HEK293 (cell line): ENCODE measurements around the gene CPNE8.

Experiments
- CTCF ChIA-PET: fragments of 350-600 bp; formaldehyde crosslinking; extraction: SDS; loops from one replicate; lab custom pipeline; 2021; ENCODE audit warnings: antibody characterized with exemption; lab: Yijun Ruan, JAX
- POLR2A ChIA-PET: fragments of 300-600 bp; formaldehyde crosslinking; extraction: SDS; loops from one replicate; lab custom pipeline; 2020; ENCODE audit warnings: antibody characterized with exemption, inconsistent platforms; lab: Yijun Ruan, JAX
- H3K27ac ChIP-seq: fragments of 200-500 bp; sonication (Bioruptor generic); 2 replicates; pipeline ENCODE4 v1.5.1; 2014; ENCODE audit warnings: low read depth, low read length, control low read depth, inconsistent platforms; ENCODE audit errors: extremely low read depth
- H3K36me3 ChIP-seq, 2 experiments: fragments of 200-500 bp in 1 of 2; sonication (Bioruptor generic) in 1 of 2; 1 replicate in 1 of 2; 2 replicates in 1 of 2; pipeline ENCODE4 v1.5.1; 2014 to 2017; ENCODE audit warnings: inconsistent platforms in 2 of 2, low read length in 2 of 2; ENCODE audit not compliant: control insufficient read depth in 2 of 2, insufficient read depth in 1 of 2
- H3K4me1 ChIP-seq: fragments of 200-500 bp; sonication (Bioruptor generic); 2 replicates; pipeline ENCODE4 v1.5.1; 2014; ENCODE audit warnings: mild to moderate bottlenecking, low read length, inconsistent platforms; ENCODE audit not compliant: control insufficient read depth, insufficient read depth
- H3K4me3 ChIP-seq: 2 replicates; pipeline ENCODE4 v1.5.1; 2011; ENCODE audit warnings: low read depth, mild to moderate bottlenecking, control low read depth, low read length, moderate library complexity
- H3K9me3 ChIP-seq: fragments of 200-500 bp; sonication (Bioruptor generic); 2 replicates; pipeline ENCODE4 v1.5.1; 2014; ENCODE audit warnings: low read depth, low read length, inconsistent platforms; ENCODE audit not compliant: control insufficient read depth, insufficient read depth
- HOXA7 ChIP-seq: sonication (generic); formaldehyde crosslinking; IDR thresholded peaks from 2 replicates; pipeline ENCODE4 v1.8.1; 2022; ENCODE audit warnings: missing genetic modification reagents, borderline replicate concordance
- KLF10 ChIP-seq: fragments of 450-650 bp; IDR thresholded peaks from 2 replicates; pipeline ENCODE4 v1.5.1; 2018; ENCODE audit warnings: missing biosample characterization, mild to moderate bottlenecking, missing genetic modification characterization
- KLF16 ChIP-seq: fragments of 450-650 bp; formaldehyde crosslinking; IDR thresholded peaks from 2 replicates; pipeline ENCODE4 v1.5.1; 2017; ENCODE audit warnings: missing biosample characterization, missing genetic modification characterization
- MYNN ChIP-seq: fragments of 450-650 bp; formaldehyde crosslinking; IDR thresholded peaks from 2 replicates; pipeline ENCODE4 v1.5.1; 2016; ENCODE audit warnings: missing biosample characterization, missing genetic modification characterization, borderline replicate concordance
- SALL2 ChIP-seq: fragments of 450-650 bp; formaldehyde crosslinking; IDR thresholded peaks from 2 replicates; pipeline ENCODE4 v1.5.0; 2017; ENCODE audit warnings: missing biosample characterization, mild to moderate bottlenecking, missing genetic modification characterization, borderline replicate concordance
- SCRT2 ChIP-seq: fragments of 450-650 bp; formaldehyde crosslinking; IDR thresholded peaks from 2 replicates; pipeline ENCODE4 v1.5.1; 2016; ENCODE audit warnings: missing biosample characterization, missing genetic modification characterization
- ZFP69B ChIP-seq: fragments of 450-650 bp; formaldehyde crosslinking; IDR thresholded peaks from 2 replicates; pipeline ENCODE4 v1.5.1; 2016; ENCODE audit warnings: missing biosample characterization, missing genetic modification characterization
- ZNF132 ChIP-seq: fragments of 450-650 bp; formaldehyde crosslinking; IDR thresholded peaks from 2 replicates; pipeline ENCODE4 v1.5.1; 2017; ENCODE audit warnings: missing biosample characterization, missing genetic modification characterization, borderline replicate concordance
- ZNF23 ChIP-seq: fragments of 450-650 bp; formaldehyde crosslinking; IDR thresholded peaks from 2 replicates; pipeline ENCODE4 v1.5.1; 2016; ENCODE audit warnings: missing biosample characterization, missing genetic modification characterization, borderline replicate concordance
- ZNF239 ChIP-seq: fragments of 450-650 bp; formaldehyde crosslinking; IDR thresholded peaks from 2 replicates; pipeline ENCODE4 v1.5.1; 2016; ENCODE audit warnings: missing biosample characterization, missing genetic modification characterization
- ZNF266 ChIP-seq: fragments of 450-650 bp; formaldehyde crosslinking; IDR thresholded peaks from 2 replicates; pipeline ENCODE4 v1.5.1; 2016; ENCODE audit warnings: missing biosample characterization, missing genetic modification characterization, low read depth
- ZNF324 ChIP-seq: fragments of 450-650 bp; formaldehyde crosslinking; IDR thresholded peaks from 2 replicates; pipeline ENCODE4 v1.5.1; 2016; ENCODE audit warnings: missing biosample characterization, missing genetic modification characterization
- ZNF362 ChIP-seq: fragments of 450-650 bp; formaldehyde crosslinking; IDR thresholded peaks from 2 replicates; pipeline ENCODE4 v1.5.1; 2016; ENCODE audit warnings: missing biosample characterization, missing genetic modification characterization
- ZNF416 ChIP-seq: fragments of 450-650 bp; formaldehyde crosslinking; IDR thresholded peaks from 2 replicates; pipeline ENCODE4 v1.5.1; 2016; ENCODE audit warnings: missing biosample characterization, missing genetic modification characterization
- ZNF510 ChIP-seq: fragments of 450-650 bp; formaldehyde crosslinking; IDR thresholded peaks from 2 replicates; pipeline ENCODE4 v1.5.1; 2018; ENCODE audit warnings: mild to moderate bottlenecking, missing genetic modification characterization, missing biosample characterization; ENCODE audit not compliant: insufficient replicate concordance
- ZNF521 ChIP-seq: fragments of 450-650 bp; formaldehyde crosslinking; IDR thresholded peaks from 2 replicates; pipeline ENCODE4 v1.5.1; 2017; ENCODE audit warnings: missing biosample characterization, mild to moderate bottlenecking, missing genetic modification characterization
- ZNF600 ChIP-seq: fragments of 450-650 bp; formaldehyde crosslinking; IDR thresholded peaks from 2 replicates; pipeline ENCODE4 v1.5.1; 2016; ENCODE audit warnings: missing biosample characterization, missing genetic modification characterization
- ZNF701 ChIP-seq: fragments of 450-650 bp; formaldehyde crosslinking; IDR thresholded peaks from 2 replicates; pipeline ENCODE4 v1.5.1; 2016; ENCODE audit warnings: missing biosample characterization, missing genetic modification characterization
- ZNF707 ChIP-seq: fragments of 450-650 bp; formaldehyde crosslinking; IDR thresholded peaks from 2 replicates; pipeline ENCODE4 v1.5.1; 2016; ENCODE audit warnings: missing biosample characterization, missing genetic modification characterization
- ZNF792 ChIP-seq: fragments of 450-650 bp; formaldehyde crosslinking; IDR thresholded peaks from 2 replicates; pipeline ENCODE4 v1.5.1; 2016; ENCODE audit warnings: missing biosample characterization, missing genetic modification characterization
- ZNF843 ChIP-seq: fragments of 450-650 bp; formaldehyde crosslinking; IDR thresholded peaks from 2 replicates; pipeline ENCODE4 v1.5.1; 2016; ENCODE audit warnings: missing biosample characterization, missing genetic modification characterization
- TF ChIP-seq, protein P1 (sequence below): fragments of 450-650 bp; formaldehyde crosslinking; optimal IDR thresholded peaks from 2 replicates; pipeline ENCODE3; 2016; ENCODE audit warnings: missing biosample characterization, mild to moderate bottlenecking, missing genetic modification characterization
- TF ChIP-seq, protein P2 (sequence below): fragments of 450-650 bp; formaldehyde crosslinking; IDR thresholded peaks from 2 replicates; pipeline ENCODE4 v1.5.1; 2017; ENCODE audit warnings: missing biosample characterization, mild to moderate bottlenecking, missing genetic modification characterization, moderate library complexity

The CPNE8 gene

DNA sequence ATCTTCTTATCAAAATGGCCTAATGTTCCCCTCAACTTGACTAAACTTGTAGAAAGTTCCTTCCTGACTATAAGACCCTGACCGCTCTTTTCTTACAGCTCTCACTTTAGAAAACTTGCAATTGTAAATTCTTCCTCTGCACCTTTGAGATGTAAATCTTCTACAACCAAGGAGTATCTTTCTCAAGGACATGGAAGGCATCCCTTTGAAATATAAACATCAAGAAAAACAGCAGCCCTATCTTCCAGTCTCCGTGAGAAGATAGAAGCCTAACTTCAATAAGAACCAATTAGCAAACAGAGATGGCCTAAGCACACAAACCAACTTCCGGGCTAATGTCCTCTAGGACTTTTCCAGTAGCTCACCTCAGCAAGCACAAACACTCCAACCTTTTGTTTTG lies 210.3 kb downstream of the CPNE8 start:
- no peaks in the 10 kb centered on the region for H3K9me3 ChIP-seq
- H3K4me3 ChIP-seq = no peak overlapping the region
- H3K36me3 ChIP-seq = no peaks in the 10 kb centered on the region
- no peaks in the 10 kb centered on the region for H3K4me1 ChIP-seq
- ChIA-PET POLR2A (no interaction called here), CTCF (no interaction called here)
- no peak overlapping the region for H3K27ac ChIP-seq
- TF ChIP-seq, protein P1, sequence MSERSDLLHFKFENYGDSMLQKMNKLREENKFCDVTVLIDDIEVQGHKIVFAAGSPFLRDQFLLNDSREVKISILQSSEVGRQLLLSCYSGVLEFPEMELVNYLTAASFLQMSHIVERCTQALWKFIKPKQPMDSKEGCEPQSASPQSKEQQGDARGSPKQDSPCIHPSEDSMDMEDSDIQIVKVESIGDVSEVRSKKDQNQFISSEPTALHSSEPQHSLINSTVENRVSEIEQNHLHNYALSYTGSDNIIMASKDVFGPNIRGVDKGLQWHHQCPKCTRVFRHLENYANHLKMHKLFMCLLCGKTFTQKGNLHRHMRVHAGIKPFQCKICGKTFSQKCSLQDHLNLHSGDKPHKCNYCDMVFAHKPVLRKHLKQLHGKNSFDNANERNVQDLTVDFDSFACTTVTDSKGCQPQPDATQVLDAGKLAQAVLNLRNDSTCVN (tag by site-specific recombination) = no peak
- TF ChIP-seq ZNF416 (tag by site-specific recombination) = no peak

DNA sequence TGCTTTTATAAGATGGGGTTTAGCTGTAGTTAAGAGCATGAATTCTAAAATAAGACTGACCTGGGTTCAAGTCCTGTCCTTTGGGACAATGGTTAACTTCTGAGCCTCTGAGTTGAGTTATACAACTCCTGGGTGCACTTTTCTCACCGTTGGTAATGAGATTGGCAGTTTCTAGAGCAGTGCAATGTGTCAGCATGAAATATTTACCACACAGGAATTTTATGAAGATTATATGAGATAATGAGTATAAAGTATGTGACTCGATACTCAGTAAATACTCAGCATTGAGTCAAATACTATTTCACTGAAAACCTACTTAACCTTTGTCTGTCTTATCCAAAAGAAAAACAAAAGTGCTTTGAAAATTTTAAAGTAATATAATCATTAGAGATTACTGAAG lies 214.2 kb downstream of the CPNE8 start:
- no peak for TF ChIP-seq ZNF521 (tag by site-specific recombination)
- no peak for TF ChIP-seq ZNF792 (tag by site-specific recombination)
- TF ChIP-seq ZNF266 = no peak
- H3K27ac ChIP-seq = no peak overlapping the region
- ChIA-PET POLR2A (no interaction called here), CTCF (no interaction called here)
- H3K4me3 ChIP-seq = no peak overlapping the region
- H3K9me3 ChIP-seq = no peaks in the 10 kb centered on the region
- H3K36me3 ChIP-seq = no peaks in the 10 kb centered on the region
- H3K4me1 ChIP-seq = no peaks in the 10 kb centered on the region

DNA sequence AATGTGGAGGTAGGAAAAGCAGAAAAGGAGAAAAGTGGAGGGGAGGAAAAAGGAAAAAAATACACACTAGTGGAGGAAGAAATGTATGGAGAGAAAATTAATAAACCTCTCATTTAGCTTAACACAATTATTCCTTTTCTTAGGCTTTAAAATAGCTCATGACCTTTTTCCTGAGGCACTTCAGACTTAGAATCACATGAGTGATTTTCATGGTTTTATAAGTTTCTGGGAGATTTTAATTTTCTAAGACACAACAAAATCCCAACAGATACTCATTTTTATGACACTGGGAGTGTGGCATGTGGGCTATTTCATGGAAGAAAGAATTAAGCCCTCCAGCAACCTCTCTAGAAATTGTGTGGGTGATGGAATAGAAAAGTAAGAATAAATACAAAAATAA lies 214.7 kb downstream of the CPNE8 start:
- ChIA-PET POLR2A (no interaction called here), CTCF (interaction anchor here (1.0 kb wide), 1 partner anchor 9 kb away, joined by 3 read pairs; no protein-coding TSS in a partner anchor)
- Histone ChIP-seq H3K36me3 (no peaks in the 10 kb centered on the region), H3K27ac (no peak overlapping the region), H3K9me3 (no peaks in the 10 kb centered on the region), H3K4me3 (no peak overlapping the region), H3K4me1 (no peaks in the 10 kb centered on the region)
- TF ChIP-seq ZNF510 (tag by site-specific recombination) (no peak), ZNF600 (no peak), ZNF843 (tag by site-specific recombination) (no peak), ZNF701 (tag by site-specific recombination) (no peak), ZNF362 (tag by site-specific recombination) (no peak), SALL2 (no peak), ZNF132 (tag by site-specific recombination) (no peak)
- TF ChIP-seq, protein P2, sequence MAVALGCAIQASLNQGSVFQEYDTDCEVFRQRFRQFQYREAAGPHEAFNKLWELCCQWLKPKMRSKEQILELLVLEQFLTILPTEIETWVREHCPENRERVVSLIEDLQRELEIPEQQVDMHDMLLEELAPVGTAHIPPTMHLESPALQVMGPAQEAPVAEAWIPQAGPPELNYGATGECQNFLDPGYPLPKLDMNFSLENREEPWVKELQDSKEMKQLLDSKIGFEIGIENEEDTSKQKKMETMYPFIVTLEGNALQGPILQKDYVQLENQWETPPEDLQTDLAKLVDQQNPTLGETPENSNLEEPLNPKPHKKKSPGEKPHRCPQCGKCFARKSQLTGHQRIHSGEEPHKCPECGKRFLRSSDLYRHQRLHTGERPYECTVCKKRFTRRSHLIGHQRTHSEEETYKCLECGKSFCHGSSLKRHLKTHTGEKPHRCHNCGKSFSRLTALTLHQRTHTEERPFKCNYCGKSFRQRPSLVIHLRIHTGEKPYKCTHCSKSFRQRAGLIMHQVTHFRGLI (tag by site-specific recombination) = no peak

GRCh38 chr12:38689704-38690103 lies 215.7 kb downstream of the CPNE8 start:
- POLR2A ChIA-PET = no interaction called here
- CTCF ChIA-PET = interaction anchor here (1.0 kb wide), 1 partner anchor 9 kb away, joined by 3 read pairs; no protein-coding TSS in a partner anchor
- TF ChIP-seq KLF10 (no peak), ZNF239 (tag by site-specific recombination) (no peak), ZNF701 (tag by site-specific recombination) (no peak), ZNF707 (tag by site-specific recombination) (no peak), ZFP69B (no peak), HOXA7 (CRISPR knock-in tag) (no peak), SCRT2 (tag by site-specific recombination) (no peak), ZNF324 (tag by site-specific recombination) (no peak), MYNN (tag by site-specific recombination) (no peak), KLF16 (tag by site-specific recombination) (no peak), ZNF23 (tag by site-specific recombination) (no peak), ZNF416 (tag by site-specific recombination) (no peak)
- Histone ChIP-seq H3K4me1 (no peaks in the 10 kb centered on the region), H3K36me3 (peaks cover 0 to 5% of the 10 kb centered on the region in 2 experiments; a peak in 1 of 3 replicates), H3K9me3 (no peaks in the 10 kb centered on the region), H3K27ac (no peak overlapping the region), H3K4me3 (no peak overlapping the region)
